Measurements from ENCODE around the gene HSPBP1.
"Not testable (repeated sequence)": the region's sequence is repeated elsewhere in the genome, so short reads cannot be mapped to it uniquely, and the experiment has no call there.

Gene HSPBP1

GRCh38 chr19:55279770-55280643, at the start of gene HSPBP1:
TSS of gene HSPBP1 (minus strand) at chr19:55280110. CDS start at chr19:55279608, 502 bp downstream.
- DNase-seq (ENCODE audit: low read depth in 2 of 2), result peak; percentile 88 to 92

- DNase-seq (ENCODE audit: low read depth in 2 of 2), result not testable (repeated sequence)
Measured at GRCh38 chr19:55328774-55329318, 48.9 kb upstream of the HSPBP1 start.

GRCh38 chr19:55325172-55325571, 45.3 kb upstream of the HSPBP1 start, which contains the start of gene TMEM150B:
TSS of gene TMEM150B (minus strand) at chr19:55325341. CDS start at chr19:55321036, 4,305 bp downstream.
- no peak for DNase-seq (ENCODE audit: low read depth in 2 of 2)

- DNase-seq (ENCODE audit: low read depth in 2 of 2), result no peak
Measured at GRCh38 chr19:55324662-55325061, 44.8 kb upstream of the HSPBP1 start.

GRCh38 chr19:55322204-55322885, 42.4 kb upstream of the HSPBP1 start:
- no peak for DNase-seq (ENCODE audit: low read depth in 2 of 2)

GRCh38 chr19:55321466-55322137, 41.7 kb upstream of the HSPBP1 start:
- no peak for DNase-seq (ENCODE audit: low read depth in 2 of 2)

GRCh38 chr19:55320844-55321419, 41.0 kb upstream of the HSPBP1 start:
- no peak for DNase-seq (ENCODE audit: low read depth in 2 of 2)

- no peak for DNase-seq (ENCODE audit: low read depth in 2 of 2)
Measured at GRCh38 chr19:55319785-55320184, 39.9 kb upstream of the HSPBP1 start.

GRCh38 chr19:55316646-55317045, 36.7 kb upstream of the HSPBP1 start:
- DNase-seq (ENCODE audit: low read depth in 2 of 2), result no peak

GRCh38 chr19:55315956-55316525, 36.1 kb upstream of the HSPBP1 start:
- DNase-seq (ENCODE audit: low read depth in 2 of 2), result no peak

- no peak for DNase-seq (ENCODE audit: low read depth in 2 of 2)
Measured at GRCh38 chr19:55314396-55314795, 34.5 kb upstream of the HSPBP1 start.

GRCh38 chr19:55312621-55313512, 33.0 kb upstream of the HSPBP1 start:
- no peak for DNase-seq (ENCODE audit: low read depth in 2 of 2)

GRCh38 chr19:55311797-55312196, 31.9 kb upstream of the HSPBP1 start:
- DNase-seq (ENCODE audit: low read depth in 2 of 2), result no peak

GRCh38 chr19:55311397-55311796, 31.5 kb upstream of the HSPBP1 start:
- no peak for DNase-seq (ENCODE audit: low read depth in 2 of 2)

- no peak for DNase-seq (ENCODE audit: low read depth in 2 of 2)
Measured at GRCh38 chr19:55310498-55310897, 30.6 kb upstream of the HSPBP1 start.

GRCh38 chr19:55309448-55309847, 29.5 kb upstream of the HSPBP1 start:
- DNase-seq (ENCODE audit: low read depth in 2 of 2), result no peak

GRCh38 chr19:55308281-55308680, 28.4 kb upstream of the HSPBP1 start:
- DNase-seq (ENCODE audit: low read depth in 2 of 2), result no peak

- no peak for DNase-seq (ENCODE audit: low read depth in 2 of 2)
Measured at GRCh38 chr19:55306712-55307111, 26.8 kb upstream of the HSPBP1 start.

GRCh38 chr19:55305983-55306562, 26.2 kb upstream of the HSPBP1 start:
- no peak for DNase-seq (ENCODE audit: low read depth in 2 of 2)

- peak; percentile 34 to 38 for DNase-seq (ENCODE audit: low read depth in 2 of 2)
Measured at GRCh38 chr19:55305491-55305890, 25.6 kb upstream of the HSPBP1 start.
